C4-2B (cell line): Measurements from ENCODE around the gene LIPI.
"Not testable (repeated sequence)": the region's sequence is repeated elsewhere in the genome, so short reads cannot be mapped to it uniquely, and the experiment has no call there.

ENCODE experiments used
- H3K27ac ChIP-seq: fragments of 450-650 bp; 2 replicates; pipeline ENCODE4 v1.5.1; 2017
- ZFX ChIP-seq: fragments of 450-650 bp; IDR thresholded peaks from 2 replicates; pipeline ENCODE4 v1.6.1; 2017
- TF ChIP-seq, protein P1 (sequence below): fragments of 450-650 bp; conservative IDR thresholded peaks from 2 replicates; pipeline ENCODE4 v1.5.1; 2017; ENCODE audit warnings: mild to moderate bottlenecking

Gene LIPI

DNA sequence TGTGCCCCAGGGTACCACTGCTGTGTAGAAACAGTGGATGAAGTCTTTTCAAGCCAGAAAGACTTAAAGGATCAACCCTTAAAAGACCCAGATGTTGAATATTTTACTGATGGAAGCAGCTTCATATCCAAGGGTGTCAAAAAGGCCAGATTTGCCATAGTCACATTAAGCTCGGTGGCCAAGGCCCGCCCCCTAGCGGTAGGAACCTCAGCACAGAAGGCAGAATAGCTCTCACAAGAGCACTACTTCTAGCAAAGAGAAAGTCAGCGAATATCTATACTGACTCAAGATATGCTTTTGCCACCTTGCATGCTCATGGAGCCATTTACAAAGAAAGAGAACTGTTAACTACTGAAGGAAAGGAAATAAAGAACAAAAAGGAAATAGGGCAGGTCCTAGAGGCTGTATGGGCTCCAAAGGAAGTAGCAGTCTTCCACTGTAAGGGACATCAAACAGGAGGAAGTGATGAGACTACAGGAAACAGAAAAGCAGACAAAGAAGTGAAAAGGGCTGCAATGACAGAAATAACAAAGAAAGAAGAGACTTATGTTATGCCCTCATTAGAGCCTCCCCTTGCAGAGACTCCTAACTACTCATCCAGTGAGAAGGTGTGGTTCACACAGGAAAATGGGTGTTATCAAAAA is 90.5 kb downstream of the LIPI start:
- no peak for TF ChIP-seq ZFX
- TF ChIP-seq, protein P1, sequence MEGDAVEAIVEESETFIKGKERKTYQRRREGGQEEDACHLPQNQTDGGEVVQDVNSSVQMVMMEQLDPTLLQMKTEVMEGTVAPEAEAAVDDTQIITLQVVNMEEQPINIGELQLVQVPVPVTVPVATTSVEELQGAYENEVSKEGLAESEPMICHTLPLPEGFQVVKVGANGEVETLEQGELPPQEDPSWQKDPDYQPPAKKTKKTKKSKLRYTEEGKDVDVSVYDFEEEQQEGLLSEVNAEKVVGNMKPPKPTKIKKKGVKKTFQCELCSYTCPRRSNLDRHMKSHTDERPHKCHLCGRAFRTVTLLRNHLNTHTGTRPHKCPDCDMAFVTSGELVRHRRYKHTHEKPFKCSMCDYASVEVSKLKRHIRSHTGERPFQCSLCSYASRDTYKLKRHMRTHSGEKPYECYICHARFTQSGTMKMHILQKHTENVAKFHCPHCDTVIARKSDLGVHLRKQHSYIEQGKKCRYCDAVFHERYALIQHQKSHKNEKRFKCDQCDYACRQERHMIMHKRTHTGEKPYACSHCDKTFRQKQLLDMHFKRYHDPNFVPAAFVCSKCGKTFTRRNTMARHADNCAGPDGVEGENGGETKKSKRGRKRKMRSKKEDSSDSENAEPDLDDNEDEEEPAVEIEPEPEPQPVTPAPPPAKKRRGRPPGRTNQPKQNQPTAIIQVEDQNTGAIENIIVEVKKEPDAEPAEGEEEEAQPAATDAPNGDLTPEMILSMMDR, result peak; percentile 84
- no peak overlapping the region for H3K27ac ChIP-seq

DNA sequence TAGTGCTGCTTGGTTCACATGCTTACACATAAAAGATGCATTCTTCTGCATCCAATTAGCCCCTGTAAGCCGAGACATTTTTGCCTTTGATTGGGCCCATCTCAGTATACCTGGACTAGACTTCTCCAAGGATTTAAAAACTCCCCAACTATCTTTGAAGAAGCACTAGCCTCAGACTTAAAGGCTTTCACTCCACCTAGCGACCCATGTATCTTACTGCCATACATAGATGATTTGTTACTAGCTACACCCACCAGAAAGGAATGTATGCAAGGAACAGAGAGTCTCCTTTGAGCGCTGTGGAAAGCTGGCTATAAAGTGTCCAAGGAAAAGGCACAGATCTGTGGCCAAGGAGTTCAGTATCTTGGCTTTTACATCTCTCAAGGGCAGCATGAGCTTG is 91.7 kb downstream of the LIPI start:
- TF ChIP-seq, protein P1, result no peak
- no peak for TF ChIP-seq ZFX

DNA sequence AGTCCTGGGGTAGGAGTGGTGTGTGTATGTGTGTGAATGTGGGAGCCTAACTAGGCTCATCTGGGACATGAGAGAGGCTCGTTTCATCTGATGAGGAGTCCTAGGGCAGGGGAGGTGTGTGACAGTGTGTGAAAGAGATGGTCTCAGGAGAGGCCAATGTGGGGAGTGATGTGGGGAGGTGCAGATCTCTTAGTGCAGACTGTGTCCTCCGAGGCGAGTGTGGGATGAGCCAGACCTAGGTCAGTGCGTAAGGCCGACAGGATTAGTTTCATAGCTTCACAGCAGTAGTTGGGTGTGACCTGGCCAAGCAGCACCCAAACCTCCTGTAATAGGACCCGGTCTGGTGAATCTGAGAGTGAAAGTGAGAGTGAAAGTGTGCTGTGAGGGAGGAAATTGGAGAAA is 94.7 kb downstream of the LIPI start:
- TF ChIP-seq, protein P1, result no peak
- TF ChIP-seq ZFX, result no peak
- no peak overlapping the region for H3K27ac ChIP-seq

More for the DNA sequence above, 91.7 kb downstream of the LIPI start:
- no peak overlapping the region for H3K27ac ChIP-seq

GRCh38 chr21:14115646-14116045 is 95.1 kb downstream of the LIPI start:
- no peak overlapping the region for H3K27ac ChIP-seq
- TF ChIP-seq, protein P1, result no peak
- TF ChIP-seq ZFX, result no peak

GRCh38 chr21:14114251-14114650 is 96.5 kb downstream of the LIPI start:
- TF ChIP-seq ZFX, result no peak
- TF ChIP-seq, protein P1, result no peak
- H3K27ac ChIP-seq, result no peak overlapping the region

GRCh38 chr21:14104564-14104963 is 106.2 kb downstream of the LIPI start:
- H3K27ac ChIP-seq, result not testable (repeated sequence)

- no peak overlapping the region for H3K27ac ChIP-seq
- TF ChIP-seq ZFX, result no peak
- TF ChIP-seq, protein P1, result no peak
Observed at GRCh38 chr21:14099570-14099969, 111.2 kb downstream of the LIPI start.

GRCh38 chr21:14097881-14098499 is 112.8 kb downstream of the LIPI start:
- H3K27ac ChIP-seq, result no peak overlapping the region
- TF ChIP-seq, protein P1, result no peak
- TF ChIP-seq ZFX, result no peak
